Loucy (cell line): ENCODE measurements around the gene TIMP2.

ENCODE experiments used
- H2AFZ ChIP-seq: fragments of 200-600 bp; sonication (generic); 2 replicates; pipeline ENCODE4 v1.6.0; 2016; ENCODE audit warnings: antibody characterized with exemption, mild to moderate bottlenecking, low read length, moderate library complexity
- H3F3A ChIP-seq: fragments of 200-600 bp; 2 replicates; pipeline ENCODE4 v1.6.0; 2016; ENCODE audit warnings: antibody characterized with exemption, low read depth, mild to moderate bottlenecking
- H3K27me3 ChIP-seq: fragments of 200-600 bp; sonication (generic); 2 replicates; pipeline ENCODE4 v1.6.1; 2014; ENCODE audit warnings: low read length, mild to moderate bottlenecking; ENCODE audit not compliant: insufficient read depth, poor library complexity, severe bottlenecking
- H3K36me3 ChIP-seq: fragments of 200-600 bp; sonication (generic); 2 replicates; pipeline ENCODE4 v1.6.1; 2016; ENCODE audit warnings: low read length; ENCODE audit not compliant: insufficient read depth
- H3K4me1 ChIP-seq: fragments of 200-600 bp; sonication (generic); 2 replicates; pipeline ENCODE4 v1.5.1; 2014; ENCODE audit warnings: low read length, mild to moderate bottlenecking; ENCODE audit not compliant: insufficient read depth, poor library complexity, severe bottlenecking
- H3K4me2 ChIP-seq: fragments of 200-600 bp; sonication (generic); 2 replicates; pipeline ENCODE4 v1.6.0; 2014; ENCODE audit warnings: antibody characterized with exemption, low read length, low read depth, mild to moderate bottlenecking; ENCODE audit not compliant: poor library complexity, severe bottlenecking
- H3K4me3 ChIP-seq: fragments of 200-600 bp; sonication (generic); 2 replicates; pipeline ENCODE4 v1.5.1; 2014; ENCODE audit warnings: low read length, mild to moderate bottlenecking, mixed read lengths; ENCODE audit not compliant: poor library complexity, severe bottlenecking
- H3K79me2 ChIP-seq: fragments of 200-600 bp; sonication (generic); 2 replicates; pipeline ENCODE4 v1.6.1; 2014; ENCODE audit warnings: low read length; ENCODE audit not compliant: insufficient read depth
- H3K9ac ChIP-seq: fragments of 200-600 bp; sonication (generic); 2 replicates; pipeline ENCODE4 v1.6.0; 2014; ENCODE audit warnings: mild to moderate bottlenecking, low read depth, low read length, moderate library complexity; ENCODE audit not compliant: poor library complexity, severe bottlenecking
- H3K9me2 ChIP-seq: fragments of 200-600 bp; sonication (generic); replicated peaks from 2 replicates; pipeline ENCODE4 v1.6.1; 2016; ENCODE audit warnings: low read depth, low read length, mixed read lengths
- H3K9me3 ChIP-seq: fragments of 200-600 bp; sonication (generic); 2 replicates; pipeline ENCODE4 v1.6.1; 2014; ENCODE audit warnings: mild to moderate bottlenecking, antibody characterized with exemption, low read length, low read depth; ENCODE audit not compliant: insufficient read depth
- H4K20me1 ChIP-seq: fragments of 200-600 bp; sonication (generic); 2 replicates; pipeline ENCODE4 v1.6.0; 2014; ENCODE audit warnings: antibody characterized with exemption, low read length, mild to moderate bottlenecking; ENCODE audit not compliant: insufficient read depth, poor library complexity, severe bottlenecking
- EZH2phosphoT487 ChIP-seq: fragments of 200-600 bp; IDR thresholded peaks from 2 replicates; pipeline ENCODE4 v1.6.1; 2018; ENCODE audit warnings: antibody characterized with exemption, mild to moderate bottlenecking, moderate library complexity, borderline replicate concordance
- TF ChIP-seq, protein P1 (sequence below): fragments of 200-600 bp; sonication (generic); conservative IDR thresholded peaks from 2 replicates; pipeline ENCODE4 v1.5.1; 2014; ENCODE audit warnings: mild to moderate bottlenecking, antibody characterized with exemption, low read length

The TIMP2 gene

GRCh38 chr17:78898075-78898836 lies 26.9 kb downstream of the TIMP2 start:
- peaks cover 5% of the 10 kb centered on the region; the same call in 1 of the 2 replicates for H3K36me3 ChIP-seq
- H2AFZ ChIP-seq = no peak overlapping the region
- no peaks in the 10 kb centered on the region for H4K20me1 ChIP-seq
- H3K9me2 ChIP-seq = no peaks in the 10 kb centered on the region
- TF ChIP-seq, protein P1, sequence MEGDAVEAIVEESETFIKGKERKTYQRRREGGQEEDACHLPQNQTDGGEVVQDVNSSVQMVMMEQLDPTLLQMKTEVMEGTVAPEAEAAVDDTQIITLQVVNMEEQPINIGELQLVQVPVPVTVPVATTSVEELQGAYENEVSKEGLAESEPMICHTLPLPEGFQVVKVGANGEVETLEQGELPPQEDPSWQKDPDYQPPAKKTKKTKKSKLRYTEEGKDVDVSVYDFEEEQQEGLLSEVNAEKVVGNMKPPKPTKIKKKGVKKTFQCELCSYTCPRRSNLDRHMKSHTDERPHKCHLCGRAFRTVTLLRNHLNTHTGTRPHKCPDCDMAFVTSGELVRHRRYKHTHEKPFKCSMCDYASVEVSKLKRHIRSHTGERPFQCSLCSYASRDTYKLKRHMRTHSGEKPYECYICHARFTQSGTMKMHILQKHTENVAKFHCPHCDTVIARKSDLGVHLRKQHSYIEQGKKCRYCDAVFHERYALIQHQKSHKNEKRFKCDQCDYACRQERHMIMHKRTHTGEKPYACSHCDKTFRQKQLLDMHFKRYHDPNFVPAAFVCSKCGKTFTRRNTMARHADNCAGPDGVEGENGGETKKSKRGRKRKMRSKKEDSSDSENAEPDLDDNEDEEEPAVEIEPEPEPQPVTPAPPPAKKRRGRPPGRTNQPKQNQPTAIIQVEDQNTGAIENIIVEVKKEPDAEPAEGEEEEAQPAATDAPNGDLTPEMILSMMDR = no peak
- TF ChIP-seq EZH2phosphoT487 = no peak
- H3K4me1 ChIP-seq = no peaks in the 10 kb centered on the region
- no peaks in the 10 kb centered on the region for H3F3A ChIP-seq
- H3K4me2 ChIP-seq = no peak overlapping the region
- 0 out of 2 replicates have a peak, but pooled peaks cover under 1% of the 10 kb centered on the region for H3K79me2 ChIP-seq
- no peaks in the 10 kb centered on the region for H3K9me3 ChIP-seq
- H3K27me3 ChIP-seq = no peaks in the 10 kb centered on the region
- H3K4me3 ChIP-seq = no peak overlapping the region
- no peak overlapping the region for H3K9ac ChIP-seq

- TF ChIP-seq, protein P1 = no peak
- no peak for TF ChIP-seq EZH2phosphoT487
- no peak overlapping the region for H3K9ac ChIP-seq
- no peaks in the 10 kb centered on the region for H3F3A ChIP-seq
- H3K4me1 ChIP-seq = no peaks in the 10 kb centered on the region
- H3K36me3 ChIP-seq = peaks cover 5% of the 10 kb centered on the region; the same call in 1 of the 2 replicates
- no peak overlapping the region for H3K4me3 ChIP-seq
- 0 out of 2 replicates have a peak, but pooled peaks cover 4% of the 10 kb centered on the region for H3K79me2 ChIP-seq
- no peaks in the 10 kb centered on the region for H3K9me2 ChIP-seq
- no peak overlapping the region for H3K4me2 ChIP-seq
- no peaks in the 10 kb centered on the region for H3K27me3 ChIP-seq
- H4K20me1 ChIP-seq = no peaks in the 10 kb centered on the region
- H2AFZ ChIP-seq = no peak overlapping the region
- no peaks in the 10 kb centered on the region for H3K9me3 ChIP-seq
Measured at GRCh38 chr17:78897664-78898047, 27.5 kb downstream of the TIMP2 start.

DNA sequence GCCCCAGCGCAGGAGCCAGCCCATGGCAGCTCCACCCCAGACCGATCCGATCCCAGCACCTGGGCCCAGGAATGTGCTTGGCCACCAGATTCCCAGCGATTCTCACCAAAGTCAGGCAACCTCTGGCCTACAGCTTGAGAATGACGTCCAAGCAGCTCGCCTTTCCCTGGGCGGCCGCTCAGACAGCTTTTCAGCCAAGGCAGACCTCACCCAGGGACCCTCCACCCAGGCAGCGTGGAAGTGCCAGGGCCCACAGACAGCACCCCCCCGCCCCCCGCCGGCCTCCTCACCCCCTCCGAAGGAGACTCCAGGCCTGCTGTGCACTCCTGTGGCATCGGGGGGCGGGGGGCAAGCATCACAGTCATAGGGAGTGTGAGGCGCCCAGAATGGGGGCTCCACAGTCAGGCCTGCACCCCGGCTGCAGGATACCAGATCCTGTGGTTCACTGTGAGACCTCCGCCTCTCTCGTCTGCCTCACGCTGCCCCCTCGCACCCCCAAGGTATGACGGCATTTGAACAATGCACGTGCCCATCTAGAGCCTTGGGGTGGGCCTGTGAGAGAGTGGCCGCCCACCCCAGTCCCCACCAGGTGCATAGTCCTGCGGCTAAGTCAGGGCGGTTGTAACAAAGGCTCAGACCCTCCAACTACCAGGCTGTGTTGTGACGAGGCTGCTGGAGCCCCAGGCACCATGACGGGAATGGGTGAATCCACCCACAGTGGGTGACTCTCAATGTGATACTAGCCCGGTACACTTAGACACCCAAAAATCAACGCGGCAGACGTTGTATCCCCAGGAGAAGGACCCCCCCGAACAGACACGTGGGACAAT lies 28.1 kb downstream of the TIMP2 start:
- no peaks in the 10 kb centered on the region for H3K9me3 ChIP-seq
- no peaks in the 10 kb centered on the region for H3K4me1 ChIP-seq
- no peak overlapping the region for H3K9ac ChIP-seq
- H3K36me3 ChIP-seq = peaks cover 5% of the 10 kb centered on the region; the same call in 1 of the 2 replicates
- no peak overlapping the region for H3K4me3 ChIP-seq
- H3K27me3 ChIP-seq = no peaks in the 10 kb centered on the region
- H2AFZ ChIP-seq = no peak overlapping the region
- H3K4me2 ChIP-seq = no peak overlapping the region
- H3K79me2 ChIP-seq = 0 out of 2 replicates have a peak, but pooled peaks cover 4% of the 10 kb centered on the region
- no peaks in the 10 kb centered on the region for H4K20me1 ChIP-seq
- no peaks in the 10 kb centered on the region for H3F3A ChIP-seq
- no peak for TF ChIP-seq EZH2phosphoT487
- TF ChIP-seq, protein P1 = no peak
- H3K9me2 ChIP-seq = no peaks in the 10 kb centered on the region
